Loucy (cell line): ENCODE results near the gene SIGLEC11.

Experiments used
- H2AFZ ChIP-seq: fragments of 200-600 bp; sonication (generic); 2 replicates; pipeline ENCODE4 v1.6.0; 2016; ENCODE audit warnings: antibody characterized with exemption, mild to moderate bottlenecking, low read length, moderate library complexity
- H3F3A ChIP-seq: fragments of 200-600 bp; 2 replicates; pipeline ENCODE4 v1.6.0; 2016; ENCODE audit warnings: antibody characterized with exemption, low read depth, mild to moderate bottlenecking
- H3K27me3 ChIP-seq: fragments of 200-600 bp; sonication (generic); 2 replicates; pipeline ENCODE4 v1.6.1; 2014; ENCODE audit warnings: low read length, mild to moderate bottlenecking; ENCODE audit not compliant: insufficient read depth, poor library complexity, severe bottlenecking
- H3K36me3 ChIP-seq: fragments of 200-600 bp; sonication (generic); 2 replicates; pipeline ENCODE4 v1.6.1; 2016; ENCODE audit warnings: low read length; ENCODE audit not compliant: insufficient read depth
- H3K4me1 ChIP-seq: fragments of 200-600 bp; sonication (generic); 2 replicates; pipeline ENCODE4 v1.5.1; 2014; ENCODE audit warnings: low read length, mild to moderate bottlenecking; ENCODE audit not compliant: insufficient read depth, poor library complexity, severe bottlenecking
- H3K4me2 ChIP-seq: fragments of 200-600 bp; sonication (generic); 2 replicates; pipeline ENCODE4 v1.6.0; 2014; ENCODE audit warnings: antibody characterized with exemption, low read length, low read depth, mild to moderate bottlenecking; ENCODE audit not compliant: poor library complexity, severe bottlenecking
- H3K4me3 ChIP-seq: fragments of 200-600 bp; sonication (generic); 2 replicates; pipeline ENCODE4 v1.5.1; 2014; ENCODE audit warnings: low read length, mild to moderate bottlenecking, mixed read lengths; ENCODE audit not compliant: poor library complexity, severe bottlenecking
- H3K79me2 ChIP-seq: fragments of 200-600 bp; sonication (generic); 2 replicates; pipeline ENCODE4 v1.6.1; 2014; ENCODE audit warnings: low read length; ENCODE audit not compliant: insufficient read depth
- H3K9ac ChIP-seq: fragments of 200-600 bp; sonication (generic); 2 replicates; pipeline ENCODE4 v1.6.0; 2014; ENCODE audit warnings: mild to moderate bottlenecking, low read depth, low read length, moderate library complexity; ENCODE audit not compliant: poor library complexity, severe bottlenecking
- H3K9me2 ChIP-seq: fragments of 200-600 bp; sonication (generic); replicated peaks from 2 replicates; pipeline ENCODE4 v1.6.1; 2016; ENCODE audit warnings: low read depth, low read length, mixed read lengths
- H3K9me3 ChIP-seq: fragments of 200-600 bp; sonication (generic); 2 replicates; pipeline ENCODE4 v1.6.1; 2014; ENCODE audit warnings: mild to moderate bottlenecking, antibody characterized with exemption, low read length, low read depth; ENCODE audit not compliant: insufficient read depth
- H4K20me1 ChIP-seq: fragments of 200-600 bp; sonication (generic); 2 replicates; pipeline ENCODE4 v1.6.0; 2014; ENCODE audit warnings: antibody characterized with exemption, low read length, mild to moderate bottlenecking; ENCODE audit not compliant: insufficient read depth, poor library complexity, severe bottlenecking
- EZH2phosphoT487 ChIP-seq: fragments of 200-600 bp; IDR thresholded peaks from 2 replicates; pipeline ENCODE4 v1.6.1; 2018; ENCODE audit warnings: antibody characterized with exemption, mild to moderate bottlenecking, moderate library complexity, borderline replicate concordance
- TF ChIP-seq, protein P1 (sequence below): fragments of 200-600 bp; sonication (generic); conservative IDR thresholded peaks from 2 replicates; pipeline ENCODE4 v1.5.1; 2014; ENCODE audit warnings: mild to moderate bottlenecking, antibody characterized with exemption, low read length

The SIGLEC11 gene

DNA sequence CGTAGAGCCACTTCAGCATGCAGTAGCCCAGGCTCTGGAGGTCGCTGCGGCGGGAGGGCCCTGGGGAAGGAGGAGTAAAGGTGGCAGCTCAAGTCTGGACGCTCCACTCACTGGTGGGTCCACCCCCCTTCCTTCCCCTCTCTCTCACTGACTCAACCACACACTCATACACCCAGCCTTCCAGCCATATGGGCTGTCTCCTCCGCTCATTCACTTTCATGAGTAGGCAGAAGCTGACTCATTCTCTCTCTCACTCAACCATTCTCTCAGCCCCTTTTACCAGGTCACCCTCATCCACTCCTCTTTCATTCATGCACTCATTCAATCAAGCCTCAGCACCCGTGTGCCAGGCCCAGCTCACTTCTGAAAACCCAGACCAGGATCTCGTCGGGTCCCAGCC lies 27.5 kb upstream of the SIGLEC11 start:
- Histone ChIP-seq H3K79me2 (no peaks in the 10 kb centered on the region), H3K4me2 (no peak overlapping the region), H4K20me1 (peaks cover 11% of the 10 kb centered on the region), H3K9me3 (no peaks in the 10 kb centered on the region), H3F3A (no peaks in the 10 kb centered on the region), H3K9me2 (no peaks in the 10 kb centered on the region), H3K27me3 (no peaks in the 10 kb centered on the region), H3K36me3 (peaks cover 6% of the 10 kb centered on the region; the same call in 1 of the 2 replicates), H2AFZ (no peak overlapping the region), H3K9ac (no peak overlapping the region), H3K4me3 (no peak overlapping the region), H3K4me1 (no peaks in the 10 kb centered on the region)
- no peak for TF ChIP-seq EZH2phosphoT487
- TF ChIP-seq, protein P1, sequence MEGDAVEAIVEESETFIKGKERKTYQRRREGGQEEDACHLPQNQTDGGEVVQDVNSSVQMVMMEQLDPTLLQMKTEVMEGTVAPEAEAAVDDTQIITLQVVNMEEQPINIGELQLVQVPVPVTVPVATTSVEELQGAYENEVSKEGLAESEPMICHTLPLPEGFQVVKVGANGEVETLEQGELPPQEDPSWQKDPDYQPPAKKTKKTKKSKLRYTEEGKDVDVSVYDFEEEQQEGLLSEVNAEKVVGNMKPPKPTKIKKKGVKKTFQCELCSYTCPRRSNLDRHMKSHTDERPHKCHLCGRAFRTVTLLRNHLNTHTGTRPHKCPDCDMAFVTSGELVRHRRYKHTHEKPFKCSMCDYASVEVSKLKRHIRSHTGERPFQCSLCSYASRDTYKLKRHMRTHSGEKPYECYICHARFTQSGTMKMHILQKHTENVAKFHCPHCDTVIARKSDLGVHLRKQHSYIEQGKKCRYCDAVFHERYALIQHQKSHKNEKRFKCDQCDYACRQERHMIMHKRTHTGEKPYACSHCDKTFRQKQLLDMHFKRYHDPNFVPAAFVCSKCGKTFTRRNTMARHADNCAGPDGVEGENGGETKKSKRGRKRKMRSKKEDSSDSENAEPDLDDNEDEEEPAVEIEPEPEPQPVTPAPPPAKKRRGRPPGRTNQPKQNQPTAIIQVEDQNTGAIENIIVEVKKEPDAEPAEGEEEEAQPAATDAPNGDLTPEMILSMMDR: no peak

DNA sequence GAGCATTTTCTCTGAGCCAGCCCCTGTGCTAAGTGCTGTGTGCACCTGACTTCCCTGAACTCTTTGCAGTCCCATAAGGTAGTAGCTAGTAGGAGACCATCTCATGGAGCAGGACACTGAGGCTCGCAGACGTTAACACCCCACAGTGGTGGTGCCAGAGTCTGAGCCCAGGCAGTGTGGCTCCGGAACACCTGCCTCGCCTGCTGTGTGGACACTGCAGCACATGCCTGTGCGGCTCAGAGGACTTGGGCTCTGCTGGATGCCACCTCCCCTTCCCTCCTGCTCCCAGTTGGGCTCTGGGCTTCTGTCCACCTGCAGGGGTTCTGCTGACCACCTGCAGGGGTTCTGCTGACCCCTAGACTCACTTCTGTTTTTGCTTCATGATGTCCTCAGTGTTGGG lies 27.0 kb upstream of the SIGLEC11 start:
- no peaks in the 10 kb centered on the region for H3K9me2 ChIP-seq
- H3K9me3 ChIP-seq: no peaks in the 10 kb centered on the region
- no peak overlapping the region for H3K9ac ChIP-seq
- H3K4me1 ChIP-seq: no peaks in the 10 kb centered on the region
- H2AFZ ChIP-seq: no peak overlapping the region
- peaks cover 11% of the 10 kb centered on the region for H4K20me1 ChIP-seq
- TF ChIP-seq, protein P1: no peak
- no peak for TF ChIP-seq EZH2phosphoT487
- H3K79me2 ChIP-seq: no peaks in the 10 kb centered on the region
- H3K4me3 ChIP-seq: no peak overlapping the region
- no peak overlapping the region for H3K4me2 ChIP-seq
- no peaks in the 10 kb centered on the region for H3F3A ChIP-seq
- peaks cover 6% of the 10 kb centered on the region; the same call in 1 of the 2 replicates for H3K36me3 ChIP-seq
- H3K27me3 ChIP-seq: no peaks in the 10 kb centered on the region

DNA sequence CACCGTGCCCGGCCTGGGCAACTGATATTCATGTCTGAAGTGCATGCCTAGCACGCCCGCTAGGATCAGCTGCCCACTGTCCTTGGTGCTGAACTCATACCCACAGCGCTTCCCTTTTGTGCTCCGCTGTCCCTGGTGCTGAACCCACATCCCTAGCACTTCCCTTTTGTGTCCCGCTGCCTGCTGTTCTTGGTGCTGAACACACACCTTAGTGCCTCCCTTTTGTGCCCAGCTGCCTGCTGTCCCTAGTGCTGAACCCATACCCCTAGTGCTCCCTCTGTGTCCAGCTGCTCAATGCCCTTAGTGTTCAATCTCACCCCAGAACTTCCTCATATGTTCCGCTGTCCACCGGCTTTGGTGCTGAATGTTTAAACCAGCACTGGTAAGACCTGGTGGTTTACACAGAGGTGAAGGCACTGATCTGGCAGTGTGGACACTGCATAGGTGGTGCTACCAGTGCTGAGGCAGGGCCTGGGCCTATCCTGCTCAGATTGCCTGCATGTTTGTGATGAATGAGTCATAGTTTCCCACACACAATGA lies 26.3 kb upstream of the SIGLEC11 start:
- no peak overlapping the region for H3K9ac ChIP-seq
- peaks cover 6% of the 10 kb centered on the region; the same call in 1 of the 2 replicates for H3K36me3 ChIP-seq
- TF ChIP-seq, protein P1: no peak; the same call in 1 of the 2 replicates
- no peak for TF ChIP-seq EZH2phosphoT487
- H3K9me3 ChIP-seq: no peaks in the 10 kb centered on the region
- no peaks in the 10 kb centered on the region for H3K79me2 ChIP-seq
- no peak overlapping the region for H2AFZ ChIP-seq
- H3K4me3 ChIP-seq: no peak overlapping the region
- no peak overlapping the region for H3K4me2 ChIP-seq
- no peaks in the 10 kb centered on the region for H3K27me3 ChIP-seq
- H4K20me1 ChIP-seq: peaks cover 11% of the 10 kb centered on the region
- no peaks in the 10 kb centered on the region for H3K4me1 ChIP-seq
- H3K9me2 ChIP-seq: no peaks in the 10 kb centered on the region
- H3F3A ChIP-seq: no peaks in the 10 kb centered on the region
